Measurements from ENCODE around the gene NPPA.

The NPPA gene

DNA sequence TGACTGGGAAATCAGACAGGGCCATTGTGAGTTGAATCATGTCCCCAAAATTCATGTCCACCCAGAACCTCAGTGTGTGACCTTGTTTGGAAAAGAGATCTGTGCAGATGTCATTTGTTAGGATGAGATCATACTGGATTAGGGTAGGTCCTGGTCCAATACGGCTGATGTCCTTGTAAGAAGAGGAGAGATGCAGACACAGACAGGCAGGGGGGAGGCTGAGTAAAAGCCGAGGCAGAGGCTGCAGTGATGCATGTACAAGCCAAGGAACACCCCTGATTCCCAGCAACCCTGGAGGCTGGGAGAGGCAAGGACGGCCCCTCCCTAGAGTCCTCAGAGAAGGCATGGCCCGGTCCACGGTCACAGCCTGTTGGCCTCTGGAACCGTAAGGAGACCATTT, 27.0 kb upstream of the NPPA start:
- Histone ChIP-seq H3K4me3 (ENCODE audit: insufficient read depth, low read depth, low read length) (no peak overlapping the region), H3K27me3 (ENCODE audit: control insufficient read depth, insufficient read depth, low read length, poor library complexity, severe bottlenecking) (no peaks in the 10 kb centered on the region), H3K27ac (ENCODE audit: insufficient read depth, low read depth, low read length, poor library complexity, severe bottlenecking) (no peak overlapping the region), H3K36me3 (ENCODE audit: control insufficient read depth, insufficient read depth, low read length) (no peaks in the 10 kb centered on the region), H3K9me3 (ENCODE audit: control insufficient read depth, low read length) (no peaks in the 10 kb centered on the region), H3K4me1 (ENCODE audit: control insufficient read depth, insufficient read depth, low read length) (no peaks in the 10 kb centered on the region)
- WGBS, 2 experiments: 77 to 78% methylated on average over 6 of the region's 6 CpGs

DNA sequence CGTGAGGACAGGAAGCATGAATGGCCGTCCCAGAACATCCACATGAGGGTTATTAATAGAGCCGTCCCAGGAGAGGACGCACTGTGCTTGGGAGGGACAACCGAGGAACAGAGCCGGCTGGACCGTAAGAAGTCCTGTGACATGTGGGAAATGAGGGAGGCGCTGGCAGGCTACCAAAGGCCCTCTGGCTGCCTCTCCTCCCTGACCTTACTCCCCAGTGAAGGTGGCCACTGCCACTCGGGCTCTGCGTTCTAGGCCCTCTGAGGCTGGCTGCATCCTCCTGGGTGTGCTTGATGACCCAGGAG, 26.6 kb upstream of the NPPA start:
- Histone ChIP-seq H3K9me3 (ENCODE audit: control insufficient read depth, low read length) (no peaks in the 10 kb centered on the region), H3K27me3 (ENCODE audit: control insufficient read depth, insufficient read depth, low read length, poor library complexity, severe bottlenecking) (no peaks in the 10 kb centered on the region), H3K4me3 (ENCODE audit: insufficient read depth, low read depth, low read length) (no peak overlapping the region), H3K4me1 (ENCODE audit: control insufficient read depth, insufficient read depth, low read length) (no peaks in the 10 kb centered on the region), H3K27ac (ENCODE audit: insufficient read depth, low read depth, low read length, poor library complexity, severe bottlenecking) (no peak overlapping the region), H3K36me3 (ENCODE audit: control insufficient read depth, insufficient read depth, low read length) (no peaks in the 10 kb centered on the region)
- 84 to 87% methylated on average over 10 of the region's 10 CpGs for WGBS, 2 experiments

DNA sequence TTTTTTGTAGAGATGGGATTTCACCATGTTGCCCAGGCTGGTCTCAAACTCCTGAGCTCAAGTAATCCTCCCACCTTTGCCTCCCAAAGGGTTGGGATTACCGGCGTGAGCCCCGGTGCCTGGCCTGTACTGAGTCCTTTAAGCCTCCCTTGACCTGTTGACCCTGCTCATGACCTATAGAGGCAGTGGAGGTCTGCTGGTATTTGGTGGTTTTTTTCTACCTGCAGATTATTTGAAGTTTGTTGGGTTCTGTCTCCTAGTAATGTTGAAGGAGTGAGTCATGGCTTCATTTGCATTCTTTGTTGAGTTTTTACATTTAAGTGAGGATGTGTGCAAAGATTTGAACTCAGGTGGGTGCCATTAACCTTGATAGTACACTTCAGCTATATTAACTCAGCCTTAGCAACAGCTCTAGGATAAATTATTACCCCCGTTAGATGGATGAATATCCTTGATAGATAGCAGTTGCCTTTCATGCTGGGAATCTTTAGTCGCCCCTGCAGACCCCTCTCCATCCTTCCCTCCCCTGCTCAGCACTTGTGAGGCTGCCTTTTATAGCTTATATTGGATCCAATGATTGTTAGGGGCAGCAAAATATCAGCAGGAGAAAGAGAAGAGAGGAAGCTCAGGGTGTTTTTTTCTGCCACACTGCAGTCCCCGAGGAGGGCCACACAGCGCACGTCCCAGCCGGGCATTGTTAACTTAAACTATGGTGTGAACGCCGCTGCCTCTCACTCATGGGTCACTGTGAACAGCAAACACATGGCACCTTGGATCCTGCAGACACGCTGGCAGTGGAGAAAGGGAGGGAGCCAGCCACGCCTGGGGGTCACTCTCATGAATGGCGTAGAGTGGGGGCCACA, 26.0 kb upstream of the NPPA start:
- Histone ChIP-seq H3K27ac (ENCODE audit: insufficient read depth, low read depth, low read length, poor library complexity, severe bottlenecking) (no peak overlapping the region), H3K4me3 (ENCODE audit: insufficient read depth, low read depth, low read length) (no peak overlapping the region), H3K27me3 (ENCODE audit: control insufficient read depth, insufficient read depth, low read length, poor library complexity, severe bottlenecking) (no peaks in the 10 kb centered on the region), H3K4me1 (ENCODE audit: control insufficient read depth, insufficient read depth, low read length) (no peaks in the 10 kb centered on the region), H3K9me3 (ENCODE audit: control insufficient read depth, low read length) (no peaks in the 10 kb centered on the region), H3K36me3 (ENCODE audit: control insufficient read depth, insufficient read depth, low read length) (no peaks in the 10 kb centered on the region)
- 88 to 90% methylated on average over 14 of the region's 14 CpGs for WGBS, 2 experiments

DNA sequence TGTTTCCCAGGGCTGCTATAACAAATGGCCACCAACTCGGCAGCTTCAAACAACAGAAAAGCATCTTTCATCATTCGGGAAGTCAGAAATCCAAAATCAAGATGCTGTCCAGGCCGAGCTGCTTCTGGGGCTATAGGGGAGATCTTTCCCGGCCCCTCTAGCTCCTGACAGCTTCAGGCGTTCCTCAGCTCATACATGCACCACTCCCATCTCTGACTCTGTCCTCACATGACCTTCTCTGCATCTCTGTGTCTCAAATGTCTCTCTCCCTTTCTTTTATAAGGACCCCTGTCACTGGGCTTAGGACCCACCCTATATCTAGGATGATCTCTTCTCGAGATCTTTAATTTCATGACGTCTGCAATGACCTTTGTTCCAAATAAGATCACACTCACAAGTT, 25.0 kb upstream of the NPPA start:
- H3K27me3 ChIP-seq (ENCODE audit: control insufficient read depth, insufficient read depth, low read length, poor library complexity, severe bottlenecking): no peaks in the 10 kb centered on the region
- no peak overlapping the region for H3K27ac ChIP-seq (ENCODE audit: insufficient read depth, low read depth, low read length, poor library complexity, severe bottlenecking)
- H3K9me3 ChIP-seq (ENCODE audit: control insufficient read depth, low read length): no peaks in the 10 kb centered on the region
- whole genome bisulfite sequencing, 2 experiments: 84 to 90% methylated on average over 7 of the region's 7 CpGs
- H3K36me3 ChIP-seq (ENCODE audit: control insufficient read depth, insufficient read depth, low read length): no peaks in the 10 kb centered on the region
- no peaks in the 10 kb centered on the region for H3K4me1 ChIP-seq (ENCODE audit: control insufficient read depth, insufficient read depth, low read length)
- no peak overlapping the region for H3K4me3 ChIP-seq (ENCODE audit: insufficient read depth, low read depth, low read length)

DNA sequence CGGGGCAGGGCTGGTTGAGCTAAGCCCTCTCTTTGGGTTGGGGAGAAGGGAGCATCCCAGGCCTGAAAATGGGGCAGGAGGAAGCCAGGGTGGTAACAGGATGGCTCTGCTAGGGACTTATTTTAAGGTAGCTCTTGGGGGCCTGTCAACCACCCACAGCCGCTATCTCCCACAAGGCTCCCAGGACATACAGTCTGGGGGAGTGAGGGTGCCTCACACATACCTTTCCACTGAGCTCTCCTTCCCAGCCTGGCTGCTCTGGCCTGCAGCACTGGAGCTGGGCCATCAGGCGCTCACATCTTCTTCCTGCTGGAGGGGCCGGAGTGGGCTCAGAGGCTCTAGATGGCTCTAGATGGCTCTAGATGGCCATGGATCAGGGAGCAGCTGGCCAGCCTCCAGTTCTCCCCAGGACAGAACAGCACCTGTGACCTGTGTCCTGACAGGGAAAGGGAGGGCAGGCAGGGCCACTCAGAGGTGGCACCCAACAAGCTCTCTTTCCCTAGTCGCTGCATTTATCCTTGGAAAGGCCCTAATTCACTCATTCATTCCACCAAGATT, 22.1 kb upstream of the NPPA start:
- no peak overlapping the region for H3K27ac ChIP-seq (ENCODE audit: insufficient read depth, low read depth, low read length, poor library complexity, severe bottlenecking)
- no peaks in the 10 kb centered on the region for H3K4me1 ChIP-seq (ENCODE audit: control insufficient read depth, insufficient read depth, low read length)
- H3K36me3 ChIP-seq (ENCODE audit: control insufficient read depth, insufficient read depth, low read length): no peaks in the 10 kb centered on the region
- H3K27me3 ChIP-seq (ENCODE audit: control insufficient read depth, insufficient read depth, low read length, poor library complexity, severe bottlenecking): no peaks in the 10 kb centered on the region
- no peaks in the 10 kb centered on the region for H3K9me3 ChIP-seq (ENCODE audit: control insufficient read depth, low read length)
- WGBS, 2 experiments: 87 to 90% methylated on average over 5 of the region's 5 CpGs
- H3K4me3 ChIP-seq (ENCODE audit: insufficient read depth, low read depth, low read length): no peak overlapping the region

DNA sequence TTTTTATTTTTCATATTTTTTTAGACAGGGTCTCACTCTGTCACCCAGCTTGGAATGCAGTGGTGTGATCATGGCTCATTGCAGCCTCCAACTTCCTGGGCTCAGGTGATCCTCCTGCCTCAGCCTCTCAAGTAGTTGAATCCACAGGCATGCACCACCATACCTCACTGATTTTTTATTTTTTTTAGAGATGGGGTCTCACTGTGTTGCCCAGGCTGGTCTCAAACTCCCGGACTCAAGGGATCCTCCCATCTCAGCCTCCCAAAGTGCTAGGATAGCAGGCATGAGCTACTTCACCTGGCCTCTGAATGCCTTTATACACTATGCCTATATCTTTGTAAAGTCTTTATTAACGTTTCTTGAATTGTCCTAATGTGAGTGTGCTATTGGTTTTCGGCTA, 21.5 kb upstream of the NPPA start:
- no peaks in the 10 kb centered on the region for H3K9me3 ChIP-seq (ENCODE audit: control insufficient read depth, low read length)
- no peaks in the 10 kb centered on the region for H3K27me3 ChIP-seq (ENCODE audit: control insufficient read depth, insufficient read depth, low read length, poor library complexity, severe bottlenecking)
- 92 to 97% methylated on average over 2 to 3 of the region's 3 CpGs for WGBS, 2 experiments
- no peaks in the 10 kb centered on the region for H3K36me3 ChIP-seq (ENCODE audit: control insufficient read depth, insufficient read depth, low read length)
- no peak overlapping the region for H3K4me3 ChIP-seq (ENCODE audit: insufficient read depth, low read depth, low read length)
- no peak overlapping the region for H3K27ac ChIP-seq (ENCODE audit: insufficient read depth, low read depth, low read length, poor library complexity, severe bottlenecking)
- no peaks in the 10 kb centered on the region for H3K4me1 ChIP-seq (ENCODE audit: control insufficient read depth, insufficient read depth, low read length)

DNA sequence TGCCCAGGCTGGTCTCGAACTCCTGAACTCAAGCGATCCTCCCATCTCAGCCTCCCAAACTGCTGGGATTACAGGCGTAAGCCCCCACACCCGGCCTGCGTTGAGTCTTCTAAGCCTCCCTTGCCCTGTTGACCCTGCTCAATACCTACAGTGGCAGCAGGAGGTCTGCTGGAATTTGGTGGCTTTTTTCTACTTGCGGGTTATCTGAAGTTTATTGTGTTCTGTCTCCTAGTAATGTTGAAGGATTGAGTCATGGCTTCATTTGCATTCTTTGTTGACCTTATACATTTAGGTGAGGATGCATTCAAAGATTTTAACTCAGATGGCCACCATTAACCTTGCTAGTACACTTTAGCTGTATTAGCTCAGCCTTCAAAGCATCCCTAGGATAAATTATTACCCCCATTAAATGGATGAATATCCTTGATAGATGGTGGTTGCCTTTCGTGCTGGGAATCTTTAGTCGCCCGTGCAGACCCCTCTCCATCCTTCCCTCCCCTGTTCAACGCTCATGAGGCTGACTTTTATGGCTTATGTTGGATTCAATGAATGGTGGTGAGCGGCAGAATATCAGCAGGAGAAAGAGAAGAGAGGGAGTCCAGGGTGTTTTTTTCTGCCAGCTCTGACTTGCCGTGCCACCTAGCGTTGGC, 20.9 kb upstream of the NPPA start:
- H3K27me3 ChIP-seq (ENCODE audit: control insufficient read depth, insufficient read depth, low read length, poor library complexity, severe bottlenecking): no peaks in the 10 kb centered on the region
- 87 to 88% methylated on average over 12 to 13 of the region's 13 CpGs for WGBS, 2 experiments
- no peaks in the 10 kb centered on the region for H3K4me1 ChIP-seq (ENCODE audit: control insufficient read depth, insufficient read depth, low read length)
- no peaks in the 10 kb centered on the region for H3K36me3 ChIP-seq (ENCODE audit: control insufficient read depth, insufficient read depth, low read length)
- H3K9me3 ChIP-seq (ENCODE audit: control insufficient read depth, low read length): no peaks in the 10 kb centered on the region
- no peak overlapping the region for H3K27ac ChIP-seq (ENCODE audit: insufficient read depth, low read depth, low read length, poor library complexity, severe bottlenecking)
- no peak overlapping the region for H3K4me3 ChIP-seq (ENCODE audit: insufficient read depth, low read depth, low read length)

DNA sequence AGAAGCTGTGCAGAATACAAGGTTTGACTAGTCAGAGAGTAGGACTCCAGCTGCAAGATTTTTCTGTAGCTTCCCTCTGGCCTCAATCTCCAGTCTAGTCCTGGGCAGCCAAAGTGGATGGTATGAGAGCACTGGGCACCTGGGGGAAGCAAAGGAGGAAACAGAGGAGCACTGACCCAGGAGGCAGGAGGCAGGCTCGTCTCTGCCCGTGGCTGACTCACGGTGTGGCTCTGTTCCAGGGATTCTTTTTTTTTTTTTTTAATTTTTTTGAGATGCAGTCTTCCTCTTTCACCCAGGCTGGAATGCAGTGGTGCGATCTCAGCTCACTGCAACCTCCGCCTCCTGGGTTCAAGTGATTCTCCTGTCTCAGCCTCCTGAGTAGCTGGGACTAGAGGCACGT, 15.3 kb upstream of the NPPA start:
- peaks cover 6% of the 10 kb centered on the region for H3K4me1 ChIP-seq (ENCODE audit: control insufficient read depth, insufficient read depth, low read length)
- H3K27ac ChIP-seq (ENCODE audit: insufficient read depth, low read depth, low read length, poor library complexity, severe bottlenecking): no peak overlapping the region
- H3K9me3 ChIP-seq (ENCODE audit: control insufficient read depth, low read length): no peaks in the 10 kb centered on the region
- WGBS, 2 experiments: 78 to 88% methylated on average over 6 of the region's 6 CpGs
- no peak overlapping the region for H3K4me3 ChIP-seq (ENCODE audit: insufficient read depth, low read depth, low read length)
- peaks cover 25% of the 10 kb centered on the region for H3K27me3 ChIP-seq (ENCODE audit: control insufficient read depth, insufficient read depth, low read length, poor library complexity, severe bottlenecking)
- H3K36me3 ChIP-seq (ENCODE audit: control insufficient read depth, insufficient read depth, low read length): no peaks in the 10 kb centered on the region

DNA sequence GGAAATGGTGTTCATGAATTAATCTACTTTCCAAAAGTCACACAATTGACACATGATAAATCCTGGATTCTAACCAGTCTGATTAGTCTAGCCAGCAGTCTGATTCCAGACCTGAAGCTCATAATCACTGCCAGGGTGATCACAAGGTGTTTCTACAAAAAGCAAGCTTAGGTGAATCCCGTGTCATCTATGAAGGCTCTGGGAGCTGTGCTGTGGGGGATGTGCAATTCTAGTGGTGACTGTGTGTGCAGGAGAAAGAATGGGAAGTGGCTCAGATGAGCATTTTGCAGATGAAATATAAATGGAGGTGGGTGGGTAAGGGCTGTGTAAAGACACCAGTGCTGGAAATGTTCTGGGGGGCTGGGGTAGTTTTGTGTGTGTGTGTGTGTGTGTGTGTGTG, 13.0 kb upstream of the NPPA start:
- no peak overlapping the region for H3K27ac ChIP-seq (ENCODE audit: insufficient read depth, low read depth, low read length, poor library complexity, severe bottlenecking)
- no peaks in the 10 kb centered on the region for H3K36me3 ChIP-seq (ENCODE audit: control insufficient read depth, insufficient read depth, low read length)
- no peaks in the 10 kb centered on the region for H3K9me3 ChIP-seq (ENCODE audit: control insufficient read depth, low read length)
- peaks cover 39% of the 10 kb centered on the region for H3K27me3 ChIP-seq (ENCODE audit: control insufficient read depth, insufficient read depth, low read length, poor library complexity, severe bottlenecking)
- WGBS, 2 experiments: 69 to 70% methylated on average over 1 of the region's 1 CpG
- no peak overlapping the region for H3K4me3 ChIP-seq (ENCODE audit: insufficient read depth, low read depth, low read length)
- peaks cover 6% of the 10 kb centered on the region for H3K4me1 ChIP-seq (ENCODE audit: control insufficient read depth, insufficient read depth, low read length)

DNA sequence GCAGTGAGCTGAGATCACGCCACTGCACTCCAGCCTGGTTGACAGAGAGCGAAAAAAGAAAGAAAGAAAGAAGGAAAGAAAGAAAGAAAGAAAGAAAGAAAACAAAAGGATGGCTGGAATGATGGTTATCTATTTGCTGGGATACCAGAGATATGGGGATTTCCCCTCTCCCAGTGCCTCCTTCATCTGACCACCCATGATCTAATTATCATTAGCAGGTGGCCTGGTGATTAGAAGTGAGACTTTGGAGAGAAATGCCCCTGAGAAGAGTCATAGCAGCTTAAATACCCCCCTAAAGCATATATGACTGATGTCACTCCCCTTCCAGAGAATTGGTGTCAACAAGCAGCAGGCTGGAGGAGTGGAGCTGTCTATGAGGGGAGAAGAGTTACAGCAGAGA, 12.5 kb upstream of the NPPA start:
- Histone ChIP-seq H3K27ac (ENCODE audit: insufficient read depth, low read depth, low read length, poor library complexity, severe bottlenecking) (no peak overlapping the region), H3K4me1 (ENCODE audit: control insufficient read depth, insufficient read depth, low read length) (peaks cover 6% of the 10 kb centered on the region), H3K27me3 (ENCODE audit: control insufficient read depth, insufficient read depth, low read length, poor library complexity, severe bottlenecking) (peaks cover 39% of the 10 kb centered on the region), H3K36me3 (ENCODE audit: control insufficient read depth, insufficient read depth, low read length) (no peaks in the 10 kb centered on the region), H3K4me3 (ENCODE audit: insufficient read depth, low read depth, low read length) (no peak overlapping the region), H3K9me3 (ENCODE audit: control insufficient read depth, low read length) (no peaks in the 10 kb centered on the region)
- 86 to 88% methylated on average over 2 of the region's 2 CpGs for WGBS, 2 experiments

Data from ectodermal cell (in vitro differentiated cells).